K562 (cell line): Measurements from ENCODE around the gene CCDC181. TPM values are rescaled to one million over a fixed set of nuclear protein-coding genes. Genes with fewer than 3 reads are reported as not detected.

Experiments used
- ARID4B ChIP-seq: sonication (generic); formaldehyde crosslinking; IDR thresholded peaks from 2 replicates; pipeline ENCODE4 v1.8.0; 2022; ENCODE audit warnings: mild to moderate bottlenecking, missing genetic modification reagents
- ATF3 ChIP-seq, 2 experiments: fragments of 450-650 bp in 1 of 2; sonication (generic) in 1 of 2; formaldehyde crosslinking in 1 of 2; IDR thresholded peaks in 1 of 2; conservative IDR thresholded peaks in 1 of 2; 2 replicates each; pipeline versions ENCODE4 v1.6.1 to v1.8.1; 2016 to 2023; ENCODE audit warnings: mild to moderate bottlenecking in 2 of 2, moderate library complexity in 2 of 2, inconsistent platforms in 1 of 2, missing genetic modification reagents in 1 of 2
- CBFA2T2 ChIP-seq: fragments of 450-650 bp; conservative IDR thresholded peaks from 2 replicates; pipeline ENCODE4 v1.6.1; 2017; ENCODE audit warnings: mild to moderate bottlenecking
- DMBX1 ChIP-seq: fragments of 250-450 bp; sonication (Bioruptor Pico); IDR thresholded peaks from 2 replicates; pipeline ENCODE4 v1.8.0; 2022; ENCODE audit warnings: inconsistent platforms, mild to moderate bottlenecking, moderate library complexity, borderline replicate concordance
- KDM1A ChIP-seq, 2 experiments: fragments of 450-650 bp; IDR thresholded peaks; 2 replicates each; pipeline ENCODE4 v1.6.1; 2016; ENCODE audit warnings: mild to moderate bottlenecking in 2 of 2
- MAFF ChIP-seq: IDR thresholded peaks from 2 replicates; pipeline ENCODE4 v1.6.1; 2012; ENCODE audit warnings: low read length, improper control_type of control experiment
- MXI1 ChIP-seq: IDR thresholded peaks from 2 replicates; pipeline ENCODE4 v1.6.1; 2011; ENCODE audit warnings: low read depth, mild to moderate bottlenecking, improper control_type of control experiment, low read length
- MYNN ChIP-seq, 2 experiments: sonication (generic); formaldehyde crosslinking in 1 of 2; IDR thresholded peaks; 2 replicates each; pipeline versions ENCODE4 v1.5.0 to v1.6.1; 2016 to 2020; ENCODE audit warnings: antibody characterized with exemption in 1 of 2, missing genetic modification reagents in 1 of 2
- NCOA6 ChIP-seq: fragments of 450-650 bp; IDR thresholded peaks from 2 replicates; pipeline ENCODE4 v1.6.1; 2017; ENCODE audit warnings: mild to moderate bottlenecking
- PCBP2 ChIP-seq: fragments of 200-400 bp; formaldehyde crosslinking; IDR thresholded peaks from 2 replicates; pipeline ENCODE4 v1.6.1; 2018; ENCODE audit warnings: low read length, low read depth, mild to moderate bottlenecking, moderate library complexity; ENCODE audit not compliant: poor library complexity, severe bottlenecking
- PTBP1 ChIP-seq: fragments of 200-400 bp; formaldehyde crosslinking; IDR thresholded peaks from 2 replicates; pipeline ENCODE4 v1.6.1; 2017; ENCODE audit warnings: low read depth, low read length
- SIX5 ChIP-seq, 2 experiments: IDR thresholded peaks; 2 replicates each; pipeline ENCODE4 v1.6.1; 2011; ENCODE audit warnings: low read length in 2 of 2, borderline replicate concordance in 1 of 2, low read depth in 1 of 2, mild to moderate bottlenecking in 1 of 2, moderate library complexity in 1 of 2; ENCODE audit not compliant: insufficient read depth in 1 of 2
- SMAD2 ChIP-seq: fragments of 150-350 bp; IDR thresholded peaks from 2 replicates; pipeline ENCODE4 v1.6.1; 2014; ENCODE audit warnings: low read depth, mild to moderate bottlenecking, low read length
- SMAD3 ChIP-seq: fragments of 450-650 bp; formaldehyde crosslinking; conservative IDR thresholded peaks from 2 replicates; pipeline ENCODE4 v1.4.0; 2020; ENCODE audit warnings: mild to moderate bottlenecking
- TRIM28 ChIP-seq: fragments of 450-650 bp; IDR thresholded peaks from 2 replicates; pipeline ENCODE4 v1.6.1; 2017
- ZBTB12 ChIP-seq: fragments of 250-450 bp; sonication (Bioruptor Pico); IDR thresholded peaks from 2 replicates; pipeline ENCODE4 v1.4.0; 2020
- ZNF143 ChIP-seq: sonication (generic); formaldehyde crosslinking; IDR thresholded peaks from 2 replicates; pipeline ENCODE4 v1.9.0; 2022; ENCODE audit warnings: mild to moderate bottlenecking, missing genetic modification reagents
- ZNF146 ChIP-seq: IDR thresholded peaks from one replicate; pipeline ENCODE4 v1.6.1; 2018; ENCODE audit warnings: missing compliant biosample characterization; ENCODE audit not compliant: unreplicated experiment
- polyA plus RNA-seq, 8 experiments: library from polyadenylated mRNA; depleted of rRNA in 4 of 8; stranded (reverse) in 5 of 8; unstranded in 3 of 8; fragments of >200 nt; fragmentation: Nextera tagmentation in 2 of 8; fragmentation: Illumina TruSeq in 1 of 8; extraction: Ambion mirVana in 2 of 8; extraction: Trizol in 1 of 8; gene quantifications; 2 replicates each; pipeline versions ENCODE4 v1.2.1 to v1.2.3, GENCODE V29; 2011 to 2014; ENCODE audit warnings: inconsistent platforms in 1 of 8, missing spikeins in 1 of 8
- total RNA-seq, 7 experiments: library from RNA; depleted of rRNA in 6 of 7; stranded (reverse); fragments of >200 nt in 6 of 7; fragmentation: Illumina TruSeq in 2 of 7; extraction: Trizol in 2 of 7; gene quantifications; 2 replicates each; pipeline versions ENCODE4 v1.2.1 to v1.2.3, GENCODE V29; 2011 to 2021; ENCODE audit warnings: low replicate concordance in 1 of 7
- TF ChIP-seq, protein P1 (sequence below): sonication (generic); formaldehyde crosslinking; IDR thresholded peaks from 2 replicates; pipeline ENCODE4 v1.8.1; 2022; ENCODE audit warnings: missing genetic modification reagents
- TF ChIP-seq, protein P2 (sequence below): fragments of 250-450 bp; sonication (Bioruptor Pico); IDR thresholded peaks from 2 replicates; pipeline ENCODE4 v1.8.0; 2022; ENCODE audit warnings: moderate library complexity, mild to moderate bottlenecking, inconsistent platforms

The CCDC181 gene
- total and polyA plus RNA-seq, 9 of the 15 experiments (the other 6 are each of a cell fraction or from before 2014, with no cell fraction given): 0.04 to 0.14 TPM; not detected in 7

GRCh38 chr1:169421309-169421708, 6.0 kb downstream of the CCDC181 start (continued):
- TF ChIP-seq PTBP1: no peak
- TF ChIP-seq PCBP2: no peak
- no peak for TF ChIP-seq TRIM28
- no peak for TF ChIP-seq SMAD3 (CRISPR knock-in tag)
- TF ChIP-seq MXI1: no peak
- peak; percentile 25; the same call in 1 of the 2 replicates for TF ChIP-seq DMBX1 (CRISPR knock-in tag)
- TF ChIP-seq CBFA2T2: peak; percentile 66
- TF ChIP-seq MAFF: no peak
- TF ChIP-seq KDM1A (IDR thresholded peaks at IDR 0.05): peak; percentile 60 to 69
- no peak for TF ChIP-seq MYNN (IDR thresholded peaks at IDR 0.05)
- no peak for TF ChIP-seq MYNN (CRISPR knock-in tag; IDR thresholded peaks at IDR 0.05)
- TF ChIP-seq ZBTB12 (CRISPR knock-in tag): no peak
- TF ChIP-seq, protein P1, sequence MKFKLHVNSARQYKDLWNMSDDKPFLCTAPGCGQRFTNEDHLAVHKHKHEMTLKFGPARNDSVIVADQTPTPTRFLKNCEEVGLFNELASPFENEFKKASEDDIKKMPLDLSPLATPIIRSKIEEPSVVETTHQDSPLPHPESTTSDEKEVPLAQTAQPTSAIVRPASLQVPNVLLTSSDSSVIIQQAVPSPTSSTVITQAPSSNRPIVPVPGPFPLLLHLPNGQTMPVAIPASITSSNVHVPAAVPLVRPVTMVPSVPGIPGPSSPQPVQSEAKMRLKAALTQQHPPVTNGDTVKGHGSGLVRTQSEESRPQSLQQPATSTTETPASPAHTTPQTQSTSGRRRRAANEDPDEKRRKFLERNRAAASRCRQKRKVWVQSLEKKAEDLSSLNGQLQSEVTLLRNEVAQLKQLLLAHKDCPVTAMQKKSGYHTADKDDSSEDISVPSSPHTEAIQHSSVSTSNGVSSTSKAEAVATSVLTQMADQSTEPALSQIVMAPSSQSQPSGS (CRISPR knock-in tag): no peak
- TF ChIP-seq ARID4B (CRISPR knock-in tag): no peak
- TF ChIP-seq SMAD2: no peak
- TF ChIP-seq SIX5 (IDR thresholded peaks at IDR 0.05; ENCODE audit: borderline replicate concordance in 1 of 2, insufficient read depth in 1 of 2, low read depth in 1 of 2, low read length in 2 of 2): no peak
- TF ChIP-seq, protein P2, sequence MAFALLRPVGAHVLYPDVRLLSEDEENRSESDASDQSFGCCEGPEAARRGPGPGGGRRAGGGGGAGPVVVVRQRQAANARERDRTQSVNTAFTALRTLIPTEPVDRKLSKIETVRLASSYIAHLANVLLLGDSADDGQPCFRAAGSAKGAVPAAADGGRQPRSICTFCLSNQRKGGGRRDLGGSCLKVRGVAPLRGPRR: no peak
- TF ChIP-seq ATF3 (IDR thresholded peaks at IDR 0.05): no peak
- no peak for TF ChIP-seq ATF3 (CRISPR knock-in tag; conservative IDR thresholded peaks at IDR 0.05)
- no peak for TF ChIP-seq ZNF146 (CRISPR knock-in tag)
- no peak for TF ChIP-seq ZNF143 (CRISPR knock-in tag)
- no peak for TF ChIP-seq NCOA6
